K562 (cell line): ENCODE data around the gene ZNF74. TPM values are rescaled to one million over a fixed set of nuclear protein-coding genes. Genes with fewer than 3 reads are reported as not detected.

Experiments
- ATAC-seq: fragments of 200-7000 bp; cut with Tn5 transposase; 3 replicates; pipeline ENCODE4 v1.9.1; 2020; ENCODE audit warnings: moderate library complexity
- BruUV-seq: library from RNA; stranded (reverse); fragments of 400-500 nt; replicated peaks from 2 replicates; lab custom pipeline; 2021; lab: Mats Ljungman, UMichigan
- CTCF ChIA-PET: fragments of 300-600 bp; formaldehyde crosslinking; extraction: SDS; loops from one replicate; lab custom pipeline; 2021; ENCODE audit warnings: low intra/inter-chr PET ratio; lab: Yijun Ruan, JAX
- POLR2A ChIA-PET: fragments of 300-600, 350-650 bp; sonication (Branson Sonifier 250); formaldehyde crosslinking; extraction: SDS; loops from one replicate; lab custom pipeline; 2021; ENCODE audit warnings: antibody characterized with exemption, inconsistent platforms; lab: Yijun Ruan, JAX
- DNase-seq, 4 experiments: peaks; one replicate each; pipeline versions ENCODE4 v3.0.0 to v3.0.0-alpha.2; 2011 to 2018; ENCODE audit warnings: low spot score in 3 of 4, mixed read lengths in 3 of 4; ENCODE audit errors: extremely low read depth in 1 of 4
- FAIRE-seq: peaks from 2 replicates; lab custom pipeline; 2011; peaks lifted over from hg19 to GRCh38; lab: Jason Lieb, UNC
- H2AFZ ChIP-seq: 2 replicates; pipeline ENCODE4 v1.6.0; 2011; ENCODE audit warnings: low read depth, low read length, control low read depth, inconsistent platforms
- H3K27ac ChIP-seq: fragments of 200-600 bp; 3 replicates; pipeline ENCODE4 v1.8.0; 2011; ENCODE audit warnings: low read depth, mild to moderate bottlenecking, control low read depth, inconsistent platforms, low read length, moderate library complexity, mixed read lengths; ENCODE audit errors: extremely low read depth
- H3K27me3 ChIP-seq, 2 experiments: fragments of 300-600 bp in 1 of 2; 2 replicates in 1 of 2; 3 replicates in 1 of 2; pipeline versions ENCODE4 v1.6.0 to v1.8.0; 2011; ENCODE audit warnings: inconsistent platforms in 2 of 2, low read length in 2 of 2, mild to moderate bottlenecking in 1 of 2, mixed read lengths in 1 of 2, moderate library complexity in 1 of 2; ENCODE audit not compliant: control insufficient read depth in 2 of 2, insufficient read depth in 2 of 2
- H3K36me3 ChIP-seq: fragments of 300-600 bp; 3 replicates; pipeline ENCODE4 v1.8.0; 2011; ENCODE audit warnings: mild to moderate bottlenecking, low read length, inconsistent platforms; ENCODE audit not compliant: control insufficient read depth, insufficient read depth
- H3K4me1 ChIP-seq, 2 experiments: fragments of 200-600 bp in 1 of 2; replicated peaks in 1 of 2; 2 replicates in 1 of 2; 3 replicates in 1 of 2; pipeline versions ENCODE4 v1.5.1 to v1.8.0; 2011; ENCODE audit warnings: inconsistent platforms in 2 of 2, low read length in 2 of 2, mild to moderate bottlenecking in 1 of 2, mixed read lengths in 1 of 2, moderate library complexity in 1 of 2; ENCODE audit not compliant: control insufficient read depth in 2 of 2, insufficient read depth in 2 of 2
- H3K4me2 ChIP-seq: 2 replicates; pipeline ENCODE4 v1.6.1; 2011; ENCODE audit warnings: low read length, control low read depth, inconsistent platforms, mixed read lengths; ENCODE audit not compliant: insufficient read depth
- H3K4me3 ChIP-seq: fragments of 200-600 bp; sonication (generic), shearing (Covaris generic); 2 replicates; pipeline ENCODE4 v1.5.1; 2016; ENCODE audit warnings: control low read depth, inconsistent platforms
- H3K79me2 ChIP-seq: fragments of 200-600 bp; 3 replicates; pipeline ENCODE4 v1.8.0; 2011; ENCODE audit warnings: low read length, inconsistent platforms; ENCODE audit not compliant: control insufficient read depth, insufficient read depth
- H3K9ac ChIP-seq, 2 experiments: 2 replicates each; pipeline versions ENCODE4 v1.6.0 to v1.6.1; 2011; ENCODE audit warnings: low read depth in 2 of 2, low read length in 2 of 2, control low read depth in 1 of 2, inconsistent platforms in 1 of 2, mild to moderate bottlenecking in 1 of 2, mixed read lengths in 1 of 2; ENCODE audit not compliant: insufficient read depth in 1 of 2
- H3K9me1 ChIP-seq: one replicate; pipeline ENCODE4 v1.6.0; 2011; ENCODE audit warnings: inconsistent platforms, mild to moderate bottlenecking, low read length, moderate library complexity; ENCODE audit not compliant: control insufficient read depth, insufficient read depth
- H3K9me3 ChIP-seq: replicated peaks from 2 replicates; pipeline ENCODE4 v1.5.1; 2011; ENCODE audit warnings: low read depth, low read length, inconsistent platforms; ENCODE audit not compliant: control insufficient read depth, insufficient read depth
- H4K20me1 ChIP-seq: replicated peaks from 2 replicates; pipeline ENCODE4 v1.6.1; 2011; ENCODE audit warnings: low read length, inconsistent platforms, mixed read lengths; ENCODE audit not compliant: control insufficient read depth, insufficient read depth
- CREB1 ChIP-seq, 2 experiments: sonication (generic) in 1 of 2; formaldehyde crosslinking in 1 of 2; IDR thresholded peaks; 2 replicates each; pipeline versions ENCODE4 v1.6.1 to v1.8.0; 2012 to 2022; ENCODE audit warnings: inconsistent platforms in 1 of 2, mild to moderate bottlenecking in 1 of 2, missing genetic modification reagents in 1 of 2, moderate library complexity in 1 of 2
- EZH2 ChIP-seq: IDR thresholded peaks from 2 replicates; pipeline ENCODE4 v1.6.1; 2012; ENCODE audit warnings: low read depth, mild to moderate bottlenecking, inconsistent platforms, low read length, borderline replicate concordance
- GATAD2B ChIP-seq: fragments of 450-650 bp; IDR thresholded peaks from 2 replicates; pipeline ENCODE4 v1.6.1; 2017; ENCODE audit warnings: mild to moderate bottlenecking, borderline replicate concordance
- NFATC3 ChIP-seq: fragments of 450-650 bp; IDR thresholded peaks from 2 replicates; pipeline ENCODE4 v1.6.1; 2017; ENCODE audit warnings: mild to moderate bottlenecking
- TBP ChIP-seq: optimal IDR thresholded peaks from 2 replicates; pipeline ENCODE3; 2011; ENCODE audit warnings: low read depth, low read length, improper control_type of control experiment
- XRCC5 ChIP-seq: fragments of 200-400 bp; formaldehyde crosslinking; IDR thresholded peaks from 2 replicates; pipeline ENCODE4 v1.6.1; 2017; ENCODE audit warnings: low read depth, mild to moderate bottlenecking, low read length
- ZNF717 ChIP-seq: fragments of 250-450 bp; sonication (Bioruptor Pico); IDR thresholded peaks from 2 replicates; pipeline ENCODE4 v1.5.0; 2021
- WGBS: fragments of 100-300 bp; shearing (Covaris generic); methylation state at CpG from one replicate; pipeline ENCODE4 v1.1.6; 2016; ENCODE audit warnings: low coverage, mixed read lengths; ENCODE audit not compliant: insufficient coverage; ENCODE audit errors: missing lambda C conversion rate; 5-methylcytosine and 5-hydroxymethylcytosine counted together
- in situ Hi-C: fragments of 300-500 bp; cut with MboI; formaldehyde crosslinking; loops from 4 replicates; pipeline ENCODE4 v1.15.0; 2018; ENCODE audit warnings: inconsistent platforms, mixed read lengths
- intact Hi-C: fragments of 100-400 bp; cut with micrococcal nuclease; formaldehyde crosslinking; loops from 2 replicates; pipeline ENCODE4 v1.14.2; 2022
- polyA plus RNA-seq, 8 experiments: library from polyadenylated mRNA; depleted of rRNA in 4 of 8; stranded (reverse) in 5 of 8; unstranded in 3 of 8; fragments of >200 nt; fragmentation: Nextera tagmentation in 2 of 8; fragmentation: Illumina TruSeq in 1 of 8; extraction: Ambion mirVana in 2 of 8; extraction: Trizol in 1 of 8; gene quantifications; 2 replicates each; pipeline versions ENCODE4 v1.2.1 to v1.2.3, GENCODE V29; 2011 to 2014; ENCODE audit warnings: inconsistent platforms in 1 of 8, missing spikeins in 1 of 8
- total RNA-seq, 7 experiments: library from RNA; depleted of rRNA in 6 of 7; stranded (reverse); fragments of >200 nt in 6 of 7; fragmentation: Illumina TruSeq in 2 of 7; extraction: Trizol in 2 of 7; gene quantifications; 2 replicates each; pipeline versions ENCODE4 v1.2.1 to v1.2.3, GENCODE V29; 2011 to 2021; ENCODE audit warnings: low replicate concordance in 1 of 7
- TF ChIP-seq, protein P1 (sequence below), 2 experiments: fragments of 450-650 bp in 1 of 2; sonication (generic) in 1 of 2; formaldehyde crosslinking in 1 of 2; IDR thresholded peaks; 2 replicates each; pipeline versions ENCODE4 v1.7.1 to v1.9.0; 2016 to 2022; ENCODE audit warnings: inconsistent platforms in 1 of 2, mild to moderate bottlenecking in 1 of 2, missing genetic modification reagents in 1 of 2
- TF ChIP-seq, protein P2 (sequence below): sonication (generic); IDR thresholded peaks from 2 replicates; pipeline ENCODE4 v1.6.1; 2016

ZNF74 gene
- total and polyA plus RNA-seq, 9 of the 15 experiments (the other 6 are each of a cell fraction or from before 2014, with no cell fraction given) = 2.4 to 53.5 (median 31.5) TPM

DNA sequence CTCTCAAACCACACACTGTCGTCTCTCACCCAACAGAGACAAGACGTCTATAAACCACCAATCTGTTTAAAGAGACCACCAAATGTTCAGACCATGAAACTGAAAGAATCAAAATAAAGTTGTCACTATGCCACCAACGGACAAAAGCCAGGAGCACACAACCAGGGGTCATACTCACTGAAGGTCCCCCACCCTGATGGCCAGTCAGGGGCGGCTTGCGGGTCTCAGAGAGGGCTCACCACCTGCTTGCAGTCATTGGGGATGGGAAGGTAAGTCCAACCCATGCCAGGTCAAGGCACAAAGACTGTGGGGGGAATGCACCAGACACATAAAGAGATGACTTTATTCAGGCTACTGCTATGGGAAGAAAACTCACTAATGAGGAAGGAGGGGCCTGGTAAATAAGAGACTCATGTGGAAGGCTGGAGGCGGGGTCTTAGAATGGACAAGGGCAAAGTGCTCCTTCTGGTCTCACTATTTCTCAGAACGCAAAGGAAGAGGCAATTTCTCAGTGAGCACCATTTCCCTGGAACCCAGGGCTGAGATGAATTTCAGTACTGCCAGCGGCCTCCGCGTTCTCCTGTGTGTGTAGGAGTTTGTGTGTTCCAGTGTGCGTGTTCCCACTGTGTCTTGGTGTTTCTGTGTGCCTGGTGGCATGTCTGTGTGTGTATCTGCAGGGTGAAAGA is 26.3 kb downstream of the ZNF74 start (continued):
- no peak for TF ChIP-seq XRCC5
- TF ChIP-seq CREB1 (IDR thresholded peaks at IDR 0.05) = no peak
- TF ChIP-seq CREB1 (CRISPR knock-in tag; IDR thresholded peaks at IDR 0.05) = no peak
- TF ChIP-seq NFATC3 = no peak
- no peak for TF ChIP-seq GATAD2B

DNA sequence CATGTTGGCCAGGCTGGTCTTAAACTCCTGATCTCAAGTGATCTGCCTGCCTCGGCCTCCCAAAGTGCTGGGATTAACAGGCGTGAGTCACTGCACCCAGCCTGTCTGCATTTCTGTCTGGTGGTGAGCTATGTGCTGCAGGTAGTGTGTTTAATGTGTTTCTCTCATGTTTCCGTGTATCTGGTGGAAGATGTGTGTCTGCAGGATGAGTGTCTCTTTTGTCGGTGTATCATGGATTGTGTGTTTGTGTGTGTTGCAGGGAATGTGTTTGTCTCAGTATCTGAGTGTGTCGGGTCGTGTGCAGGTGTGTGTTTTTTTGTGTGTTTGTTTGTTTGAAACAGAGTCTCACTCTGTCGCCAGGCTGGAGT is 27.5 kb downstream of the ZNF74 start:
- no peaks in the 10 kb centered on the region for H3K9me3 ChIP-seq
- H3K36me3 ChIP-seq = no peaks in the 10 kb centered on the region
- ATAC-seq (no peak), DNase-seq (no peak), FAIRE-seq (no peak)
- 19% methylated on average over 7 of the region's 7 CpGs for WGBS
- CTCF ChIA-PET = interaction anchor here (4.3 to 5.9 kb wide), 2 partner anchors 33 to 74 kb away, joined by 59 to 195 read pairs; partner anchors contain the start of gene KLHL22
- no peak overlapping the region for H3K4me3 ChIP-seq
- H3K4me2 ChIP-seq = no peak overlapping the region
- no peak overlapping the region for H3K27ac ChIP-seq
- intact Hi-C loops (no loop called here), in situ Hi-C loops (loop anchor here (5.0 to 25.0 kb wide), 3 partner anchors 36 to 1884 kb away; partner anchors contain the start of gene TMEM191B)
- no peak overlapping the region for H2AFZ ChIP-seq
- POLR2A ChIA-PET = interaction anchor here (0.7 to 1.5 kb wide), 6 partner anchors 9 to 1200 kb away, joined by 3 to 7 read pairs (median 3); no protein-coding TSS in a partner anchor
- no peaks in the 10 kb centered on the region for H3K79me2 ChIP-seq
- H3K4me1 ChIP-seq = peaks cover 0 to 44% of the 10 kb centered on the region in 2 experiments; a peak in 3 of 5 replicates
- no peaks in the 10 kb centered on the region for H3K9me1 ChIP-seq
- no peak overlapping the region for H3K9ac ChIP-seq
- H4K20me1 ChIP-seq = peaks cover 18% of the 10 kb centered on the region
- peaks cover 28 to 49% of the 10 kb centered on the region in 2 experiments; a peak in 4 of 5 replicates for H3K27me3 ChIP-seq
- BruUV-seq = no TSS peak
- TF ChIP-seq TBP = no peak
- TF ChIP-seq, protein P1, sequence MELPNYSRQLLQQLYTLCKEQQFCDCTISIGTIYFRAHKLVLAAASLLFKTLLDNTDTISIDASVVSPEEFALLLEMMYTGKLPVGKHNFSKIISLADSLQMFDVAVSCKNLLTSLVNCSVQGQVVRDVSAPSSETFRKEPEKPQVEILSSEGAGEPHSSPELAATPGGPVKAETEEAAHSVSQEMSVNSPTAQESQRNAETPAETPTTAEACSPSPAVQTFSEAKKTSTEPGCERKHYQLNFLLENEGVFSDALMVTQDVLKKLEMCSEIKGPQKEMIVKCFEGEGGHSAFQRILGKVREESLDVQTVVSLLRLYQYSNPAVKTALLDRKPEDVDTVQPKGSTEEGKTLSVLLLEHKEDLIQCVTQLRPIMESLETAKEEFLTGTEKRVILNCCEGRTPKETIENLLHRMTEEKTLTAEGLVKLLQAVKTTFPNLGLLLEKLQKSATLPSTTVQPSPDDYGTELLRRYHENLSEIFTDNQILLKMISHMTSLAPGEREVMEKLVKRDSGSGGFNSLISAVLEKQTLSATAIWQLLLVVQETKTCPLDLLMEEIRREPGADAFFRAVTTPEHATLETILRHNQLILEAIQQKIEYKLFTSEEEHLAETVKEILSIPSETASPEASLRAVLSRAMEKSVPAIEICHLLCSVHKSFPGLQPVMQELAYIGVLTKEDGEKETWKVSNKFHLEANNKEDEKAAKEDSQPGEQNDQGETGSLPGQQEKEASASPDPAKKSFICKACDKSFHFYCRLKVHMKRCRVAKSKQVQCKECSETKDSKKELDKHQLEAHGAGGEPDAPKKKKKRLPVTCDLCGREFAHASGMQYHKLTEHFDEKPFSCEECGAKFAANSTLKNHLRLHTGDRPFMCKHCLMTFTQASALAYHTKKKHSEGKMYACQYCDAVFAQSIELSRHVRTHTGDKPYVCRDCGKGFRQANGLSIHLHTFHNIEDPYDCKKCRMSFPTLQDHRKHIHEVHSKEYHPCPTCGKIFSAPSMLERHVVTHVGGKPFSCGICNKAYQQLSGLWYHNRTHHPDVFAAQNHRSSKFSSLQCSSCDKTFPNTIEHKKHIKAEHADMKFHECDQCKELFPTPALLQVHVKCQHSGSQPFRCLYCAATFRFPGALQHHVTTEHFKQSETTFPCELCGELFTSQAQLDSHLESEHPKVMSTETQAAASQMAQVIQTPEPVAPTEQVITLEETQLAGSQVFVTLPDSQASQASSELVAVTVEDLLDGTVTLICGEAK (IDR thresholded peaks at IDR 0.05) = no peak
- TF ChIP-seq, protein P1 (CRISPR knock-in tag; IDR thresholded peaks at IDR 0.05) = no peak
- TF ChIP-seq ZNF717 (CRISPR knock-in tag) = no peak
- no peak for TF ChIP-seq EZH2
- TF ChIP-seq, protein P2, sequence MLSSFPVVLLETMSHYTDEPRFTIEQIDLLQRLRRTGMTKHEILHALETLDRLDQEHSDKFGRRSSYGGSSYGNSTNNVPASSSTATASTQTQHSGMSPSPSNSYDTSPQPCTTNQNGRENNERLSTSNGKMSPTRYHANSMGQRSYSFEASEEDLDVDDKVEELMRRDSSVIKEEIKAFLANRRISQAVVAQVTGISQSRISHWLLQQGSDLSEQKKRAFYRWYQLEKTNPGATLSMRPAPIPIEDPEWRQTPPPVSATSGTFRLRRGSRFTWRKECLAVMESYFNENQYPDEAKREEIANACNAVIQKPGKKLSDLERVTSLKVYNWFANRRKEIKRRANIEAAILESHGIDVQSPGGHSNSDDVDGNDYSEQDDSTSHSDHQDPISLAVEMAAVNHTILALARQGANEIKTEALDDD = no peak
